GM12801 (cell line): ENCODE data around the gene TSPYL4.

Experiments
- CTCF ChIP-seq: IDR thresholded peaks from one replicate; pipeline ENCODE4 v1.5.1; 2011; ENCODE audit warnings: control low read depth; ENCODE audit not compliant: insufficient read length; ENCODE audit errors: extremely low read depth

TSPYL4 gene

DNA sequence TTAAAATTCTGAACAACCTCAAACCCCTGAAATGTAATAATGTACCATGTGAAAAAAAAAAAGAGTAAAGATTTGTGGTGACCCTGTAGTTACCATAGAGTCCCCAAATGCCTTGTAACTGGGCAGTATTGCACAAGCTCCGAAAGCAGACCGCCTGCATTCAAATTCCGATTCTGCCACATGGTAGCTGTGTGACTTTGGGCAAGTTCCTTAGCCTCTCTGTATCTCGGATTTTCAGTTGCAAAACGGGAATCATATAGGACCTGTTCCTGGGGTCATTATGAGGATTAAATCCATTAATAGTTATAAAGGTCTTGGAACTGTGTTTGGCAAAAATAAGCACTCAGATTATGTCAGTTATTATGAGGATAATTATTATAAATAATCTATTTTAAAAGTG lies 43.6 kb downstream of the TSPYL4 start:
- TF ChIP-seq CTCF = no peak

GRCh38 chr6:116208056-116208785 lies 45.7 kb downstream of the TSPYL4 start:
- no peak for TF ChIP-seq CTCF

DNA sequence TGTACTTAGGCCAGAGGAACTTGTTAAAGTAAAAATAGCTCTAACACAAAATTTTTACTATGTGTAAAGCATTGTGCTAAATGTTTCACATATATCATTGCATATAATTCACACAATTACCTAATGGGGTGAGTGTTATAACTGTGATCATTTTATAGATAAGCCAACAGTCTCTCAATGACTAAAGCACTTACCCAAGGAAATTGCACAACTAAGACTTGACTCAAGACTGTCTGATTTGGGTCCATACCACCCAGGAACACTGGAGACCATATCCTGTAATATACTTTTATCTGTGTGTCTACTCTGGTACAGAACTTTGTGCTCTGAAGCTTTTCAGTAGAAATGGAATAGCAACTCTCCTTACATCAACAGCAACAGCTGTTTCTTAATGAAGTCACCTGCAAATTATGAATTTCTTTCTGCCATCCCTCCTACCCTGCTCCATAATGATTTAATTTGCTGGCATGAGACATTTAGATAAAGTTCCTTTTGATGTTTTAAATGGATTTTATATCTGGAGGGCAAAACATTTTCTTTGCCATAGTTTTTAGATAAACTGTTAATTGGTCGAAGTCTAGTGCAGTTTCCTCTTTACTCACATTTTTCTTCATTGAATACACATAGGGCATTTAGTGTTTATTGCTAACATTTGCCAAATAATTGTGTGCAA lies 47.5 kb downstream of the TSPYL4 start:
- TF ChIP-seq CTCF = no peak

GRCh38 chr6:116205281-116205680 lies 48.6 kb downstream of the TSPYL4 start:
- no peak for TF ChIP-seq CTCF

DNA sequence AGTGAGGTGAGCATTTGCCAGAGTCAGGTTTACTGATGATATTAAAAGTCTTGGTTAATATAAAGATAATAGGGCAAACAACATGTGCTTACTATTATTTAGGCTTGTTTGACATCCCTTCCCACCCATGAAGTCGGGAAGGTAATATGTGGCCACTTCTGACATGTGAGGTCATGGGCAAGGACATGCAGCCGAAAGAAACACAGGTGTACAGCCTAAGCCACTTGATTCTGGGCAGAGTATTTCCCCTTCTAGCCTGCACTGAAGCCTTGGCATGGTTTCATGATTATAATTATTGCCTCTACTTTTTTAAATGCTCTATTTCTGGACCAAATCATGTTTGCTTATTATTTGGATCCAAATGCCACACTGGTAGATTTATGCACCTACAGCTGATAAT lies 52.3 kb downstream of the TSPYL4 start:
- no peak for TF ChIP-seq CTCF

DNA sequence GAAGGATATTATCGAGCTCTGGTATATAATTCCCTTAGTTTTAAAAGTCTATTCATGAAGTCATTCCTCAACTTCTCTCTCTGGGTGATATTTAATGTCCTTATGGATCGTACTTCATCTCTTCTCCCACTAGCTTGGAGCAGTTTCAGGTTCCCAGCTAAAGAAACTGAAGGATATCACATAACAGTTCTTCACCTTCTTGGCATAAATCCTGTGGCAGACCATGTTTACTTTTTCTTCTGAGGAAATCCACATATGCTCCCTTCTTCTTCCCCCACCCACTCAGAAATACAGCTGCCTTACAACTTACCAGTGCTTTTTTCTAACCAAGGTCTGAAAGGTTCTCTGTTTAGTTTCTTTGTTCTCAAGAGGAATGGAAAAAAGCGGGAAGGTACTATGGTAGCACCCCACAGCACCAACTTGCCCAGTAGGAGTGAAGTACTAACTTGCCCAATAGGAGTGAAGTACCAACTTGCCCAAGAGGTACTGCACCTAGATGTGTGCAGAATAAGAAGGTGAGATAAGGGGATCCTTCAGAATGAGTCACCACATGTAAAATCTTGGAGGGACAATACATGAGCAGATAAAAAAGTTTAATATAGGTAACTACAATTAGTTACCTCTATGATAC lies 53.1 kb downstream of the TSPYL4 start:
- no peak for TF ChIP-seq CTCF
